HepG2 (cell line): Measurements from ENCODE around the gene APEX2. TPM values are rescaled to one million over a fixed set of nuclear protein-coding genes. Genes with fewer than 3 reads are reported as not detected.

ENCODE experiments used
- CCDC6 ChIP-seq: sonication (generic); formaldehyde crosslinking; IDR thresholded peaks from 2 replicates; pipeline ENCODE4 v1.8.1; 2022; ENCODE audit warnings: mild to moderate bottlenecking, missing genetic modification reagents, moderate library complexity
- FOXA1 ChIP-seq, 2 experiments: fragments of 450-650 bp in 1 of 2; sonication (generic) in 1 of 2; formaldehyde crosslinking in 1 of 2; IDR thresholded peaks; 2 replicates each; pipeline versions ENCODE4 v1.4.0 to v1.6.1; 2016 to 2020; ENCODE audit warnings: missing genetic modification reagents in 1 of 2
- NR2F1 ChIP-seq, 2 experiments: fragments of 450-650 bp in 1 of 2; formaldehyde crosslinking in 1 of 2; IDR thresholded peaks; 2 replicates each; pipeline versions ENCODE4 v1.5.0 to v1.6.1; 2016 to 2020; ENCODE audit warnings: mild to moderate bottlenecking in 1 of 2, missing compliant biosample characterization in 1 of 2, missing genetic modification reagents in 1 of 2, moderate library complexity in 1 of 2
- POLR2A ChIP-seq, 2 experiments: IDR thresholded peaks; 2 replicates each; pipeline ENCODE4 v1.6.1; 2011; ENCODE audit warnings: low read depth in 2 of 2, low read length in 2 of 2, mild to moderate bottlenecking in 1 of 2, moderate library complexity in 1 of 2; ENCODE audit not compliant: insufficient read depth in 1 of 2
- POLR2G ChIP-seq: fragments of 200-400 bp; formaldehyde crosslinking; IDR thresholded peaks from 2 replicates; pipeline ENCODE4 v1.6.1; 2018; ENCODE audit warnings: mild to moderate bottlenecking, low read depth, low read length, moderate library complexity
- SIN3B ChIP-seq: fragments of 150-350 bp; IDR thresholded peaks from 2 replicates; pipeline ENCODE4 v1.6.1; 2014; ENCODE audit warnings: low read length
- SP140L ChIP-seq: sonication (generic); formaldehyde crosslinking; IDR thresholded peaks from 2 replicates; pipeline ENCODE4 v1.4.0; 2020; ENCODE audit warnings: missing genetic modification reagents, borderline replicate concordance
- ZMYM3 ChIP-seq: sonication (generic); formaldehyde crosslinking; IDR thresholded peaks from 2 replicates; pipeline ENCODE4 v1.5.1; 2020; ENCODE audit warnings: mild to moderate bottlenecking, missing genetic modification reagents
- polyA plus RNA-seq, 8 experiments: library from polyadenylated mRNA; depleted of rRNA in 3 of 8; stranded (reverse) in 7 of 8; unstranded in 1 of 8; fragments of >200 nt; fragmentation: Illumina TruSeq in 4 of 8; extraction: Trizol in 4 of 8; gene quantifications; 2 replicates each; pipeline versions ENCODE4 v1.2.1 to v1.2.3, GENCODE V29; 2011 to 2016; ENCODE audit warnings: low read depth in 4 of 8, missing spikeins in 1 of 8, mixed read lengths in 1 of 8; ENCODE audit not compliant: insufficient read depth in 1 of 8
- total RNA-seq, 5 experiments: library from RNA; depleted of rRNA; stranded (reverse); fragments of >200 nt; fragmentation: Illumina TruSeq; extraction: Trizol; gene quantifications; 2 replicates each; pipeline ENCODE4 v1.2.3, GENCODE V29; 2016; ENCODE audit warnings: low read depth in 1 of 5
- TF ChIP-seq, protein P1 (sequence below): sonication (generic); formaldehyde crosslinking; IDR thresholded peaks from 2 replicates; pipeline ENCODE4 v1.5.1; 2020; ENCODE audit warnings: mild to moderate bottlenecking, missing genetic modification reagents, moderate library complexity

APEX2 gene
- total and polyA plus RNA-seq, 2 of the 13 experiments (the other 11 are each of a cell fraction or from before 2014, with no cell fraction given), result 12.7 to 17.8 TPM

DNA sequence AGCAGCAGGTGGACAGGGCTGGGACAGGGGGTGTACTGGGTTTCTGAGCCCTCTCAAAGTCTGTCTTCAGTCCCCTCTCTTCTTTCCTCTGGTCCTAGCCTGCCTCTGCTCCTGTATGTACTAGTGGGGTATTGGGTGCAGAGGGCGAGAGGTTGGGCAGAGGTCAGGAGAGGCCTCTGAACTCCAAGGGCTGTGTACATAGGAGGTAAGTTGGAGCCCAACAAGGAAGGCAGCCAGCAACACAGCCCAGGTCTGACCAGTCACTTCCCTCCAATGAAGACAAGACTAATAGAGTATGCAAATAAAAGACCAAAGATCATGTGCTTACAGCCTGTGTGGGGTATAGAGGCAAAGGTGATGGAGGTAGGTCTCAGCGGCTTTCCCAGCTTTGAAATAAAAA lies 6.1 kb upstream of the APEX2 start, which contains the start of gene PFKFB1 (continued):
- TF ChIP-seq SP140L (CRISPR knock-in tag) (no peak), FOXA1 (IDR thresholded peaks at IDR 0.05) (no peak), FOXA1 (CRISPR knock-in tag; IDR thresholded peaks at IDR 0.05) (peak; percentile 76), NR2F1 (CRISPR knock-in tag; IDR thresholded peaks at IDR 0.05) (peak; percentile 80 to 90), POLR2G (0 out of 2 replicates have a peak, but pooled peaks have one; percentile 33), POLR2A (IDR thresholded peaks at IDR 0.05; ENCODE audit: insufficient read depth in 1 of 2, low read depth in 2 of 2, low read length in 2 of 2) (peak in 1 of 2 experiments; percentile 35; a peak in 1 of 4 replicates), ZMYM3 (CRISPR knock-in tag) (0 out of 2 replicates have a peak, but pooled peaks have one; percentile 20), CCDC6 (CRISPR knock-in tag) (no peak), SIN3B (no peak)
- TF ChIP-seq, protein P1, sequence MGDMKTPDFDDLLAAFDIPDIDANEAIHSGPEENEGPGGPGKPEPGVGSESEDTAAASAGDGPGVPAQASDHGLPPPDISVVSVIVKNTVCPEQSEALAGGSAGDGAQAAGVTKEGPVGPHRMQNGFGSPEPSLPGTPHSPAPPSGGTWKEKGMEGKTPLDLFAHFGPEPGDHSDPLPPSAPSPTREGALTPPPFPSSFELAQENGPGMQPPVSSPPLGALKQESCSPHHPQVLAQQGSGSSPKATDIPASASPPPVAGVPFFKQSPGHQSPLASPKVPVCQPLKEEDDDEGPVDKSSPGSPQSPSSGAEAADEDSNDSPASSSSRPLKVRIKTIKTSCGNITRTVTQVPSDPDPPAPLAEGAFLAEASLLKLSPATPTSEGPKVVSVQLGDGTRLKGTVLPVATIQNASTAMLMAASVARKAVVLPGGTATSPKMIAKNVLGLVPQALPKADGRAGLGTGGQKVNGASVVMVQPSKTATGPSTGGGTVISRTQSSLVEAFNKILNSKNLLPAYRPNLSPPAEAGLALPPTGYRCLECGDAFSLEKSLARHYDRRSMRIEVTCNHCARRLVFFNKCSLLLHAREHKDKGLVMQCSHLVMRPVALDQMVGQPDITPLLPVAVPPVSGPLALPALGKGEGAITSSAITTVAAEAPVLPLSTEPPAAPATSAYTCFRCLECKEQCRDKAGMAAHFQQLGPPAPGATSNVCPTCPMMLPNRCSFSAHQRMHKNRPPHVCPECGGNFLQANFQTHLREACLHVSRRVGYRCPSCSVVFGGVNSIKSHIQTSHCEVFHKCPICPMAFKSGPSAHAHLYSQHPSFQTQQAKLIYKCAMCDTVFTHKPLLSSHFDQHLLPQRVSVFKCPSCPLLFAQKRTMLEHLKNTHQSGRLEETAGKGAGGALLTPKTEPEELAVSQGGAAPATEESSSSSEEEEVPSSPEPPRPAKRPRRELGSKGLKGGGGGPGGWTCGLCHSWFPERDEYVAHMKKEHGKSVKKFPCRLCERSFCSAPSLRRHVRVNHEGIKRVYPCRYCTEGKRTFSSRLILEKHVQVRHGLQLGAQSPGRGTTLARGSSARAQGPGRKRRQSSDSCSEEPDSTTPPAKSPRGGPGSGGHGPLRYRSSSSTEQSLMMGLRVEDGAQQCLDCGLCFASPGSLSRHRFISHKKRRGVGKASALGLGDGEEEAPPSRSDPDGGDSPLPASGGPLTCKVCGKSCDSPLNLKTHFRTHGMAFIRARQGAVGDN (CRISPR knock-in tag), result peak; percentile 19; the same call in 1 of the 2 replicates
